Neural crest cell (in vitro differentiated cells): Measurements from ENCODE around the gene FNDC11. TPM values are rescaled to one million over a fixed set of nuclear protein-coding genes. Genes with fewer than 3 reads are reported as not detected.

Experiments
- DNase-seq: peaks from one replicate; pipeline ENCODE4 v3.0.0; 2021; ENCODE audit warnings: low read depth, mixed read lengths, low spot score
- H3K27ac Mint-ChIP-seq: one replicate; pipeline ENCODE4 v1.8.0; 2021; ENCODE audit warnings: mild to moderate bottlenecking, mixed read lengths; ENCODE audit not compliant: unreplicated experiment
- H3K27me3 Mint-ChIP-seq: 2 replicates; pipeline ENCODE4 v1.8.0; 2021; ENCODE audit warnings: low read depth, mild to moderate bottlenecking, mixed read lengths
- H3K36me3 Mint-ChIP-seq: 2 replicates; pipeline ENCODE4 v1.8.0; 2021; ENCODE audit warnings: low read depth, mild to moderate bottlenecking, mixed read lengths
- H3K4me1 Mint-ChIP-seq: 2 replicates; pipeline ENCODE4 v1.8.0; 2021; ENCODE audit warnings: mixed read lengths
- H3K4me3 Mint-ChIP-seq: one replicate; pipeline ENCODE4 v1.8.0; 2021; ENCODE audit warnings: mild to moderate bottlenecking, mixed read lengths
- H3K9me3 Mint-ChIP-seq: 2 replicates; pipeline ENCODE4 v1.8.0; 2021; ENCODE audit warnings: mixed read lengths
- total RNA-seq: library from RNA; stranded (reverse); gene quantifications from 2 replicates; pipeline ENCODE4 v1.2.1, GENCODE V29; 2021
- TF ChIP-seq, protein P1 (sequence below): fragments of 200-600 bp; sonication (generic); conservative IDR thresholded peaks from 2 replicates; pipeline ENCODE4 v1.5.0; 2021; ENCODE audit warnings: antibody characterized with exemption, mild to moderate bottlenecking

The FNDC11 gene
- total RNA-seq, 1 donor from 2014 or later, result 1.9 TPM

DNA sequence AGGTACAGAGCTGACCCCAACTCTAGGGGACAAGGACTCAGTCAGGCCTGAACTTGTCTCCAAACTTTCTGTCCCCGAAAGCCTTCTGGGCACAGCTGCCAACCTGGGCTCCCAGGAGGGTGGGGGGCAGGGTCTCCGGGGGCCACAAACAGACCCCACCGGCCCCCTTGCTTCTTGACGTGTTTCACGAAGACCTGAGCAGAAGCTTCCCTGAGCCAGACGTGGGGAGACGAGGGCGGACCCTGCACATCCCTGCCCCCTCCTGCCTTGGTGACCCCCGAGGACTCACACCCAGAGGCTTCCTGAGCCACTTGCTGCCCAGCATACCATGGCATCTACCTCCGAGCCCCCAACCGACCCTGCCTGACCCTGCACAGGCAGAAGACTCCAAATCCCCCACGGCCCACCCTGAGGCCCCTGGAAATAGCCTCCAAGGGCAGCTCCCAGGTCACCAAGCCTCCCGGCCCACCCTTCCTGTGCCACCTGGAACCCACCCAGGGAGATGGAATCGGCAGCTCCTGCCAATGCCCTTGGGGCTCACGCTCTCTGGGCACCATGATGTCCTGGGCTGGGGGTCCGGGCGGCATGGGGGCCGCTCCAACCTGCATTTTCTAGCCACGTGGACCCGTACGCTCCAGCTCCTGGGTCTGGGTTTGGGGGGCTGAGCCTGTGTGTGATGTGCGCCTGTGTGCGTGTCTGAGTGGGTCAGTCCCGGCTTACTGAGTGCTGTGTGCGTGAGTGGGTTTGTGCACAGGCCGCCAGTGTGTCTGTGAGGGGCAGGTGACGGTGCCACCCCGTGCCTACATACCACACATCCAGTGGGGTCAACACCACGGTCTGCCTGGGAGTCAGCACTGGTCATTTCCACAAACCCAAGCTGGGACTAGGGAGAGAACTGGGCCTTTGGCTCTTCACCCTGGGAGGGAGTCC is 14.3 kb upstream of the FNDC11 start:
- no peaks in the 10 kb centered on the region for H3K27me3 Mint-ChIP-seq
- H3K9me3 Mint-ChIP-seq, result no peaks in the 10 kb centered on the region
- no peak overlapping the region for H3K27ac Mint-ChIP-seq
- DNase-seq, result no peak
- H3K36me3 Mint-ChIP-seq, result no peaks in the 10 kb centered on the region
- no peak overlapping the region for H3K4me3 Mint-ChIP-seq
- H3K4me1 Mint-ChIP-seq, result peaks cover 3% of the 10 kb centered on the region
- TF ChIP-seq, protein P1, sequence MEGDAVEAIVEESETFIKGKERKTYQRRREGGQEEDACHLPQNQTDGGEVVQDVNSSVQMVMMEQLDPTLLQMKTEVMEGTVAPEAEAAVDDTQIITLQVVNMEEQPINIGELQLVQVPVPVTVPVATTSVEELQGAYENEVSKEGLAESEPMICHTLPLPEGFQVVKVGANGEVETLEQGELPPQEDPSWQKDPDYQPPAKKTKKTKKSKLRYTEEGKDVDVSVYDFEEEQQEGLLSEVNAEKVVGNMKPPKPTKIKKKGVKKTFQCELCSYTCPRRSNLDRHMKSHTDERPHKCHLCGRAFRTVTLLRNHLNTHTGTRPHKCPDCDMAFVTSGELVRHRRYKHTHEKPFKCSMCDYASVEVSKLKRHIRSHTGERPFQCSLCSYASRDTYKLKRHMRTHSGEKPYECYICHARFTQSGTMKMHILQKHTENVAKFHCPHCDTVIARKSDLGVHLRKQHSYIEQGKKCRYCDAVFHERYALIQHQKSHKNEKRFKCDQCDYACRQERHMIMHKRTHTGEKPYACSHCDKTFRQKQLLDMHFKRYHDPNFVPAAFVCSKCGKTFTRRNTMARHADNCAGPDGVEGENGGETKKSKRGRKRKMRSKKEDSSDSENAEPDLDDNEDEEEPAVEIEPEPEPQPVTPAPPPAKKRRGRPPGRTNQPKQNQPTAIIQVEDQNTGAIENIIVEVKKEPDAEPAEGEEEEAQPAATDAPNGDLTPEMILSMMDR, result no peak

DNA sequence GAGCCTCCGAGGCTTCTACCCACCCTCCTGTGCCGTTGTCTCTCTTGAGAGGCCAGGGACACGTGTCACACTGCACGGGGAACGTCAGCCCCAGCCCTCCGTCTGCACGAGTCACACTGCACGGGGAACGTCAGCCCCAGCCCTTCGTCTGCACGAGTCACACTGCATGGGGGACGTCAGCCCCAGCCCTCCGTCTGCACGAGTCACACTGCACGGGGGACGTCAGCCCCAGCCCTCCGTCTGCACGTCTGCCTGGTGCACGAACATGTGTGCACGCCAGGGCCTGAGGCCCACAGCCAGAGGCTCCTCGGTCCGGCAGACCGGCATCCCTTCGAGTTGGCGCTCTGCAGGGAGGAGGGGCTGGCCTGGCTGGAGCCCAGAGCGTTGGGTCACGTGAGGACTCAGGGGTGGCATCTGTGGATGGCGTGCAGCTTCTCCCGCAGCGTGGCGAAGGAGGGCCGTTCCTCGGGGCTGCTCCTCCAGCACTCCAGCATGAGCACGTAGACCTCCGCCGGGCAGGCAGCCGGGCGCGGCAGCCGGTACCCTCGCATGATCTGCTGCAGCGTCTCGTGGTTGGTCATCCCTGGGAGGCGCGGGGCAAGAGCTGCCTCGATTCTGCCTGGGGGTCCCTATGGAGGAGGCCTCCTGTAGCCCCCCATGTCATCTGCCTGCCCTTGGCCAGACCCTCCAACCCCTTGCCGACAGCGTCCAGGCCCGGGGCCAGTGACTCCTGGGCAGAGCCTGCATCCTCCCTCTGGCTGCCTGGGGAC is 13.4 kb upstream of the FNDC11 start:
- Mint-ChIP-seq H3K4me3 (no peak overlapping the region), H3K4me1 (peaks cover 3% of the 10 kb centered on the region), H3K27ac (no peak overlapping the region), H3K27me3 (no peaks in the 10 kb centered on the region), H3K9me3 (no peaks in the 10 kb centered on the region), H3K36me3 (no peaks in the 10 kb centered on the region)
- no peak for DNase-seq
- TF ChIP-seq, protein P1, result no peak

DNA sequence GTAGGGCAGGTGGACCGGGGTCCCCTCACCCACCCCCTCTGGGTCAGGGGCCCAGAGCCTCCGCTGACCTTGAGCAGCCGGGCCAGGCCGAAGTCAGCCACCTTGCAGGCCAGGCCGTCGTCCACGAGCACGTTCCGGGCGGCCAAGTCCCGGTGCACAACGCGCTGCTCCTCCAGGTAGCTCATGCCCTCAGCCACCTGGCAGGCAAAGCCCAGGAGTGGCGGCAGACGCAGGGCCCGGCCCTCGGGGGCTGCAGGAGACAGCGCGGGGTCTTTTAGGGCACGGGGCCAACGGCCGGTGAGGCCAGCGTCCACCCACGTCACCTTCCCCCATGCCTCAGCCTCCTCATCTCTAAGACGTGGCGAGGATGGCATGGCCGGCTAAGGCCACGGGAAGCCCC is 12.6 kb upstream of the FNDC11 start:
- H3K4me1 Mint-ChIP-seq, result peaks cover 1% of the 10 kb centered on the region
- H3K27ac Mint-ChIP-seq, result no peak overlapping the region
- no peaks in the 10 kb centered on the region for H3K27me3 Mint-ChIP-seq
- no peaks in the 10 kb centered on the region for H3K36me3 Mint-ChIP-seq
- TF ChIP-seq, protein P1, result no peak
- DNase-seq, result no peak
- no peak overlapping the region for H3K4me3 Mint-ChIP-seq
- no peaks in the 10 kb centered on the region for H3K9me3 Mint-ChIP-seq

DNA sequence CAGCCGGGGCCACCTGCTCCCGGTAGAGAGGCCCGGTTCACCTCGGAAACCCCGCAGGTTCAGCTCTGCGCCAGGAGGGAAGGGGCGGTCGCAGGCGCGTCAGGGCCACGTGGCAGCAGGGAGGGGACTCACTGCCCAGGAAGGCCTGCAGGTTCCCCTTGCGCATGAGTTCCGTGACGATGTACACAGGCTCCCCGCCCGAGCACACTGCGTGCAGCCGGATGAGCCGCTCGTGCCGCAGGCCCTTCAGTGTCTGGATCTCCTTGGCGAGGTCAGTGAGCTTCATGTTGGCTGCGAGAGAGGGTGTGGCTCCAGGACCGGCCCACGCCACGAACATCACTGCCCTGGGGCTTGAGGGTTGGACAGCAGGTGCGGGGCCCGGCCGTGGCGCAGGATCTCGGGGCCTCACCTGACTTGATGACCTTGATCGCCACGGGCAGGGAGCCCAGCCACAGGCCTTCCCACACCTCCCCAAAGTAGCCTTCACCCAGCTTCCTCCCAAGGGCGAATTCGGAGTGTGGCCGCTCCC is 11.9 kb upstream of the FNDC11 start:
- TF ChIP-seq, protein P1, result no peak
- Mint-ChIP-seq H3K27ac (no peak overlapping the region), H3K36me3 (no peaks in the 10 kb centered on the region), H3K4me1 (no peaks in the 10 kb centered on the region), H3K9me3 (no peaks in the 10 kb centered on the region), H3K4me3 (no peak overlapping the region), H3K27me3 (no peaks in the 10 kb centered on the region)
- DNase-seq, result no peak

DNA sequence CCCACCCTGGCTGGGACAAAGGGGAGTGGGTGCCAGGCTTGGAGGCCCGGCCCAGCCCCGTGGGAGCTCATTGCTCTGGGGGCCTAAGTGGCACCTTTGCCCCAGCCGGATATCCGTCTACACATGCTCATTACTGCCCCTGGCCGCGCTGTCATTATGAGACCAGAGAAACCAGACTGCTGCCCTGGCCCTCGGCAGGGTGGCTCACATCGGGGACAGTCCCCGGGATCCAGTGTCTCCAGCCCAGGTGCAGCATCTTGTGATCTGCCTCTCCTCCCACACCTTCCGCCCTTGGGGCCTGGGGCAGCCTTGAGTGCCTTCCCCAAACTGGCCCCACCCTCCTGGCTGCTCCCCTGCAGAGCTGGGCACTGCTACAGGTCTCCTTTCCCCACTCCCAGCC is 11.3 kb upstream of the FNDC11 start:
- DNase-seq, result no peak
- TF ChIP-seq, protein P1, result no peak
- Mint-ChIP-seq H3K9me3 (no peaks in the 10 kb centered on the region), H3K36me3 (no peaks in the 10 kb centered on the region), H3K4me1 (no peaks in the 10 kb centered on the region), H3K27me3 (no peaks in the 10 kb centered on the region), H3K27ac (no peak overlapping the region), H3K4me3 (no peak overlapping the region)
